Vagina (tissue), 2 donors: ENCODE data around the gene OR56B1.

Source experiments
- POLR2A ChIP-seq, 2 donors: fragments of 450-650 bp; IDR thresholded peaks; one replicate each; pipeline ENCODE4 v1.6.1; 2017; ENCODE audit warnings: antibody characterized with exemption in 2 of 2, mild to moderate bottlenecking in 2 of 2, moderate library complexity in 2 of 2
- POLR2AphosphoS5 ChIP-seq, 2 donors: sonication (generic); formaldehyde crosslinking; IDR thresholded peaks; one replicate each; pipeline ENCODE4 v1.9.0; 2017; ENCODE audit warnings: antibody characterized with exemption in 2 of 2, mild to moderate bottlenecking in 2 of 2, low read depth in 1 of 2; ENCODE audit not compliant: insufficient read depth in 1 of 2
- TF ChIP-seq, protein P1 (sequence below), 3 experiments: fragments of 450-650 bp in 2 of 3; fragments of 200-600 bp in 1 of 3; sonication (generic) in 1 of 3; IDR thresholded peaks; one replicate each; pipeline ENCODE4 v1.5.1; 2017 to 2019; ENCODE audit warnings: antibody characterized with exemption in 3 of 3, mild to moderate bottlenecking in 2 of 3, moderate library complexity in 2 of 3

DNA sequence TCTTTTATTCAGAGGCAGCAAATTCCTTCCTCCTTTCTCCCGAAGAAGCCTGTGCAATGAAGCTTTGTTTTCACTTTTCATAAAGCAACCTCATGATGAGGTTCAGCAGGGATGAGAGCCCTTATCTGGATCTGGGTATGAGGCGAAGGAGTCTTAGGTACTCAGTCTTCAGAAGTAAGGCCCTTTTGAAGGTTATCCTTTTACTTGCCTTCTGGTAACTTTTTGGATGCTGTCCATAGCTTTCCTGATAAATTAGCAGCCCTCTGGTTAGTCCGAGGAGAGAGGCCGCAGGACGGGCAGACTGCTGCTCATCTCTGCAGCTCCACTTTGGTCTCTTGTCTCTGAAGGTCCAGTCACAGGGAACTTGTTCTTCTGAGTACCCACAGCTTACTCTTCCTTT, 45.5 kb upstream of the OR56B1 start:
- TF ChIP-seq POLR2A (IDR thresholded peaks at IDR 0.05) (no peak), POLR2AphosphoS5 (IDR thresholded peaks at IDR 0.05; ENCODE audit: insufficient read depth in 1 of 2, low read depth in 1 of 2) (peak in 1 of 2 donors; percentile 36)
- TF ChIP-seq, protein P1, sequence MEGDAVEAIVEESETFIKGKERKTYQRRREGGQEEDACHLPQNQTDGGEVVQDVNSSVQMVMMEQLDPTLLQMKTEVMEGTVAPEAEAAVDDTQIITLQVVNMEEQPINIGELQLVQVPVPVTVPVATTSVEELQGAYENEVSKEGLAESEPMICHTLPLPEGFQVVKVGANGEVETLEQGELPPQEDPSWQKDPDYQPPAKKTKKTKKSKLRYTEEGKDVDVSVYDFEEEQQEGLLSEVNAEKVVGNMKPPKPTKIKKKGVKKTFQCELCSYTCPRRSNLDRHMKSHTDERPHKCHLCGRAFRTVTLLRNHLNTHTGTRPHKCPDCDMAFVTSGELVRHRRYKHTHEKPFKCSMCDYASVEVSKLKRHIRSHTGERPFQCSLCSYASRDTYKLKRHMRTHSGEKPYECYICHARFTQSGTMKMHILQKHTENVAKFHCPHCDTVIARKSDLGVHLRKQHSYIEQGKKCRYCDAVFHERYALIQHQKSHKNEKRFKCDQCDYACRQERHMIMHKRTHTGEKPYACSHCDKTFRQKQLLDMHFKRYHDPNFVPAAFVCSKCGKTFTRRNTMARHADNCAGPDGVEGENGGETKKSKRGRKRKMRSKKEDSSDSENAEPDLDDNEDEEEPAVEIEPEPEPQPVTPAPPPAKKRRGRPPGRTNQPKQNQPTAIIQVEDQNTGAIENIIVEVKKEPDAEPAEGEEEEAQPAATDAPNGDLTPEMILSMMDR (IDR thresholded peaks at IDR 0.05) = no peak
